K562 (cell line): ENCODE data around the gene PSMA8. TPM values are rescaled to one million over a fixed set of nuclear protein-coding genes. Genes with fewer than 3 reads are reported as not detected.

Experiments
- ATF3 ChIP-seq, 2 experiments: fragments of 450-650 bp in 1 of 2; sonication (generic) in 1 of 2; formaldehyde crosslinking in 1 of 2; IDR thresholded peaks in 1 of 2; conservative IDR thresholded peaks in 1 of 2; 2 replicates each; pipeline versions ENCODE4 v1.6.1 to v1.8.1; 2016 to 2023; ENCODE audit warnings: mild to moderate bottlenecking in 2 of 2, moderate library complexity in 2 of 2, inconsistent platforms in 1 of 2, missing genetic modification reagents in 1 of 2
- CHD4 ChIP-seq: fragments of 200-600 bp; sonication (generic); IDR thresholded peaks from 3 replicates; pipeline ENCODE4 v1.6.1; 2012; ENCODE audit warnings: low read depth, mild to moderate bottlenecking, mixed read lengths, low read length, inconsistent platforms; ENCODE audit not compliant: insufficient read depth, insufficient replicate concordance, poor library complexity, severe bottlenecking
- DACH1 ChIP-seq: fragments of 450-650 bp; IDR thresholded peaks from 2 replicates; pipeline ENCODE4 v1.6.1; 2018; ENCODE audit not compliant: partially characterized antibody
- DDX20 ChIP-seq: fragments of 450-650 bp; IDR thresholded peaks from 2 replicates; pipeline ENCODE4 v1.6.1; 2016; ENCODE audit warnings: missing genetic modification characterization, low read depth, mild to moderate bottlenecking, missing compliant biosample characterization, moderate library complexity
- EHMT2 ChIP-seq: fragments of 450-650 bp; IDR thresholded peaks from 2 replicates; pipeline ENCODE4 v1.6.1; 2018; ENCODE audit warnings: antibody characterized with exemption
- HMG20A ChIP-seq: fragments of 450-650 bp; formaldehyde crosslinking; conservative IDR thresholded peaks from 2 replicates; pipeline ENCODE4 v1.4.0; 2020; ENCODE audit warnings: mild to moderate bottlenecking, mixed read lengths
- HMGXB4 ChIP-seq: sonication (generic); formaldehyde crosslinking; IDR thresholded peaks from 2 replicates; pipeline ENCODE4 v1.8.1; 2023; ENCODE audit warnings: mild to moderate bottlenecking, missing genetic modification reagents
- MAFF ChIP-seq: IDR thresholded peaks from 2 replicates; pipeline ENCODE4 v1.6.1; 2012; ENCODE audit warnings: low read length, improper control_type of control experiment
- NCOA1 ChIP-seq: fragments of 450-650 bp; IDR thresholded peaks from 2 replicates; pipeline ENCODE4 v1.6.1; 2016; ENCODE audit warnings: low read depth
- NFXL1 ChIP-seq: fragments of 450-650 bp; formaldehyde crosslinking; IDR thresholded peaks from 2 replicates; pipeline ENCODE4 v1.4.0; 2021; ENCODE audit warnings: mild to moderate bottlenecking
- NR4A1 ChIP-seq, 2 experiments: fragments of 250-450 bp in 1 of 2; fragments of 450-650 bp in 1 of 2; sonication (Bioruptor Pico) in 1 of 2; IDR thresholded peaks; 2 replicates each; pipeline versions ENCODE4 v1.4.0 to v1.6.1; 2016 to 2020; ENCODE audit warnings: mild to moderate bottlenecking in 2 of 2, missing compliant biosample characterization in 1 of 2, missing genetic modification characterization in 1 of 2, moderate library complexity in 1 of 2
- PHB2 ChIP-seq: fragments of 450-650 bp; IDR thresholded peaks from 2 replicates; pipeline ENCODE4 v1.6.1; 2017; ENCODE audit warnings: low read depth
- PHF21A ChIP-seq: fragments of 450-650 bp; IDR thresholded peaks from 2 replicates; pipeline ENCODE4 v1.6.1; 2017; ENCODE audit warnings: low read depth, borderline replicate concordance
- PRDM10 ChIP-seq: fragments of 450-650 bp; IDR thresholded peaks from 2 replicates; pipeline ENCODE4 v1.6.1; 2018; ENCODE audit not compliant: partially characterized antibody
- SP1 ChIP-seq: sonication (generic); formaldehyde crosslinking; IDR thresholded peaks from 2 replicates; pipeline ENCODE4 v1.8.1; 2022; ENCODE audit warnings: mild to moderate bottlenecking, missing genetic modification reagents
- SREBF1 ChIP-seq: fragments of 150-350 bp; IDR thresholded peaks from 2 replicates; pipeline ENCODE4 v1.6.1; 2014; ENCODE audit warnings: antibody characterized with exemption, low read depth, low read length, borderline replicate concordance
- SRSF1 ChIP-seq: fragments of 200-400 bp; formaldehyde crosslinking; IDR thresholded peaks from 2 replicates; pipeline ENCODE4 v1.6.1; 2017; ENCODE audit warnings: mild to moderate bottlenecking, low read depth, low read length, moderate library complexity
- TCF7L2 ChIP-seq: fragments of 150-350 bp; IDR thresholded peaks from 2 replicates; pipeline ENCODE4 v1.6.1; 2016; ENCODE audit warnings: low read depth, mild to moderate bottlenecking, low read length, moderate library complexity
- polyA plus RNA-seq, 8 experiments: library from polyadenylated mRNA; depleted of rRNA in 4 of 8; stranded (reverse) in 5 of 8; unstranded in 3 of 8; fragments of >200 nt; fragmentation: Nextera tagmentation in 2 of 8; fragmentation: Illumina TruSeq in 1 of 8; extraction: Ambion mirVana in 2 of 8; extraction: Trizol in 1 of 8; gene quantifications; 2 replicates each; pipeline versions ENCODE4 v1.2.1 to v1.2.3, GENCODE V29; 2011 to 2014; ENCODE audit warnings: inconsistent platforms in 1 of 8, missing spikeins in 1 of 8
- total RNA-seq, 7 experiments: library from RNA; depleted of rRNA in 6 of 7; stranded (reverse); fragments of >200 nt in 6 of 7; fragmentation: Illumina TruSeq in 2 of 7; extraction: Trizol in 2 of 7; gene quantifications; 2 replicates each; pipeline versions ENCODE4 v1.2.1 to v1.2.3, GENCODE V29; 2011 to 2021; ENCODE audit warnings: low replicate concordance in 1 of 7
- TF ChIP-seq, protein P1 (sequence below): IDR thresholded peaks from 3 replicates; pipeline ENCODE4 v1.6.1; 2011; ENCODE audit warnings: borderline replicate concordance, mild to moderate bottlenecking; ENCODE audit not compliant: insufficient read length, insufficient read depth

PSMA8 gene
- total and polyA plus RNA-seq, 9 of the 15 experiments (the other 6 are each of a cell fraction or from before 2014, with no cell fraction given) = not detected

DNA sequence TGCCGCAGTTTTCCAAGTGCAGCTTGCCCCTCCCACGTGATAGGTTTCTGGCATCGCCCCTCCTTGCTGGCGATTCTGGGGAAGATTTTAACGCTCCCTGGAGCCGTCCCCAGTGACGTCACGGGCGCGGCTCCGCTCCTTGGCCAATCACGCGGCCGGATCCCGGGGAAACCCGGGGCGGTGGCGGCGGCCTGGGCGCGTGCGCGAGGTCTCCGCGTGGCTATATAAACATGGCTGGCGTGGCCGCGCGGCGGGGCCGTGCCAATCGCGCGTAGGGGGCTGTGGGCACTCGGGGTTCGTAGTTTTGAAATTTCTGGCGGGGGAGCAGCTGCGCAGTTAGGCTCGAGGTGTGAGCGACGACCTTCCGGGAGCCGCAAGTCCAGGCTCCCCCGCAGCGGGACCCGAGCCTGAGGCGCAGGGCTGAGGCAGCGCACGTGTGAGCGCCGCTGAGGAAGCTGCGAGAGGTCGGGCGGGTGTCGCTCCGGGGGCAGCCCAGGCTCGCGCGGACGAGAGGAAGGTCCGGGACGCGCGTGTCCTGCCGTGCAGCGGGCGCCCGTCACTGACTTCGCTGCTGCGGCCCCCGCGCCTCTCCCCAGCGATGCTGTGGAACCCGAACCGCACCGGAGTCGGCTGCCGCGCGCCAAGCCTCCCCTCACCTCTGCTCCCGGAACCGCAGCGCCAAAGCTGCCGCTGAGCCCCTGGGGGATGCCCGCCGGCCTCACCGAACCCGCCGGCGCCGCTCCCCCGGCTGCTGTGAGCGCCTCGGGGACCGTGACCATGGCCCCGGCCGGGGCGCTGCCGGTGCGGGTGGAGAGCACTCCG, 92.8 kb downstream of the PSMA8 start, which contains the start of gene TAF4B (continued):
- no peak for TF ChIP-seq HMG20A (CRISPR knock-in tag)
- no peak for TF ChIP-seq CHD4
- no peak for TF ChIP-seq NR4A1 (CRISPR knock-in tag; IDR thresholded peaks at IDR 0.05)
- TF ChIP-seq NR4A1 (tag; IDR thresholded peaks at IDR 0.05) = peak; percentile 76; the same call in 1 of the 2 replicates
- peak; percentile 81; the same call in 1 of the 2 replicates for TF ChIP-seq PHF21A
- peak; percentile 91 for TF ChIP-seq ATF3 (IDR thresholded peaks at IDR 0.05)
- TF ChIP-seq ATF3 (CRISPR knock-in tag; conservative IDR thresholded peaks at IDR 0.05) = no peak
- 0 out of 2 replicates have a peak, but pooled peaks have one; percentile 0 for TF ChIP-seq MAFF
- no peak for TF ChIP-seq EHMT2
- TF ChIP-seq NCOA1 = no peak
- no peak for TF ChIP-seq NFXL1 (CRISPR knock-in tag)
- no peak for TF ChIP-seq SREBF1
- TF ChIP-seq SP1 = peak; percentile 57; the same call in 1 of the 2 replicates
- TF ChIP-seq HMGXB4 (CRISPR knock-in tag) = peak; percentile 83
- no peak for TF ChIP-seq SRSF1
- TF ChIP-seq DACH1 = no peak
- no peak for TF ChIP-seq PHB2
- TF ChIP-seq DDX20 (tag) = no peak
- peak; percentile 6 for TF ChIP-seq PRDM10
- TF ChIP-seq TCF7L2 = no peak
- TF ChIP-seq, protein P1, sequence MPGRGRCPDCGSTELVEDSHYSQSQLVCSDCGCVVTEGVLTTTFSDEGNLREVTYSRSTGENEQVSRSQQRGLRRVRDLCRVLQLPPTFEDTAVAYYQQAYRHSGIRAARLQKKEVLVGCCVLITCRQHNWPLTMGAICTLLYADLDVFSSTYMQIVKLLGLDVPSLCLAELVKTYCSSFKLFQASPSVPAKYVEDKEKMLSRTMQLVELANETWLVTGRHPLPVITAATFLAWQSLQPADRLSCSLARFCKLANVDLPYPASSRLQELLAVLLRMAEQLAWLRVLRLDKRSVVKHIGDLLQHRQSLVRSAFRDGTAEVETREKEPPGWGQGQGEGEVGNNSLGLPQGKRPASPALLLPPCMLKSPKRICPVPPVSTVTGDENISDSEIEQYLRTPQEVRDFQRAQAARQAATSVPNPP = no peak
